ENCODE results near the gene LIPM. TPM values are rescaled to one million over a fixed set of nuclear protein-coding genes. Genes with fewer than 3 reads are reported as not detected.

Gene LIPM
- total RNA-seq, 3 donors from 2014 or later (not counting 1 experiment from before 2014, with no cell fraction given) = not detected

- Mint-ChIP-seq H3K27ac (no peak overlapping the region), H3K9me3 (no peaks in the 10 kb centered on the region), H3K4me1 (peaks cover 6% of the 10 kb centered on the region in 2 donors), H3K4me3 (no peak overlapping the region), H3K27me3 (ENCODE audit: low read depth in 2 of 2) (peaks cover 4 to 6% of the 10 kb centered on the region in 2 donors), H3K36me3 (no peaks in the 10 kb centered on the region)
- WGBS (ENCODE audit: insufficient coverage) = no CpG with 5 or more reads among the region's 1 CpG
- no peak for DNase-seq
- intact Hi-C loops (cut with micrococcal nuclease) = no loop called here
- TF ChIP-seq CTCF (IDR thresholded peaks at IDR 0.05) = no peak
- ATAC-seq = no peak
- Histone ChIP-seq H3K4me1 (ENCODE audit: control insufficient read depth, insufficient read depth, low read length) (no peaks in the 10 kb centered on the region), H3K36me3 (ENCODE audit: control insufficient read depth, insufficient read depth, low read length) (no peaks in the 10 kb centered on the region), H3K27ac (ENCODE audit: low read length) (no peak overlapping the region), H3K27me3 (ENCODE audit: control insufficient read depth, insufficient read depth, low read length) (no peaks in the 10 kb centered on the region), H3K4me3 (ENCODE audit: low read length) (no peak overlapping the region), H3K9me3 (ENCODE audit: control insufficient read depth, insufficient read depth, low read length) (no peaks in the 10 kb centered on the region)
Measured at GRCh38 chr10:88756660-88757059, 45.9 kb upstream of the LIPM start.

- DNase-seq (peak in 1 of 2 donors; percentile 13), ATAC-seq (peak in 2 of 3 donors; percentile 45 to 82)
- H3K4me3 ChIP-seq (ENCODE audit: low read length) = no peak within 1 kb of the TSS
- no peak within 1 kb of the TSS for H3K4me3 Mint-ChIP-seq
- WGBS (ENCODE audit: insufficient coverage) = 88% methylated on average over 7 of the region's 7 CpGs
- H3K9me3 Mint-ChIP-seq = no peaks in the 10 kb centered on the region
- no peaks in the 10 kb centered on the region for H3K9me3 ChIP-seq (ENCODE audit: control insufficient read depth, insufficient read depth, low read length)
- H3K4me1 ChIP-seq (ENCODE audit: control insufficient read depth, insufficient read depth, low read length) = no peaks in the 10 kb centered on the region
- peaks cover 0 to 3% of the 10 kb centered on the region in 2 donors for H3K27me3 Mint-ChIP-seq (ENCODE audit: low read depth in 2 of 2)
- no peak within 1 kb of the TSS for H3K27ac Mint-ChIP-seq
- peak within 1 kb of the TSS; percentile 43 for H3K27ac ChIP-seq (ENCODE audit: low read length)
- peaks cover 6% of the 10 kb centered on the region in 2 donors for H3K4me1 Mint-ChIP-seq
- intact Hi-C loops (cut with micrococcal nuclease) = no loop called here
- TF ChIP-seq CTCF (IDR thresholded peaks at IDR 0.05) = no peak
- H3K36me3 ChIP-seq (ENCODE audit: control insufficient read depth, insufficient read depth, low read length) = no peaks in the 10 kb centered on the region
- H3K27me3 ChIP-seq (ENCODE audit: control insufficient read depth, insufficient read depth, low read length) = no peaks in the 10 kb centered on the region
- no peaks in the 10 kb centered on the region for H3K36me3 Mint-ChIP-seq
Measured at GRCh38 chr10:88759366-88760101, 43.0 kb upstream of the LIPM start, which contains the start of gene LIPN. TSS of gene LIPN (plus strand) at chr10:88760020. CDS start at chr10:88761406, 1,386 bp downstream.

DNA sequence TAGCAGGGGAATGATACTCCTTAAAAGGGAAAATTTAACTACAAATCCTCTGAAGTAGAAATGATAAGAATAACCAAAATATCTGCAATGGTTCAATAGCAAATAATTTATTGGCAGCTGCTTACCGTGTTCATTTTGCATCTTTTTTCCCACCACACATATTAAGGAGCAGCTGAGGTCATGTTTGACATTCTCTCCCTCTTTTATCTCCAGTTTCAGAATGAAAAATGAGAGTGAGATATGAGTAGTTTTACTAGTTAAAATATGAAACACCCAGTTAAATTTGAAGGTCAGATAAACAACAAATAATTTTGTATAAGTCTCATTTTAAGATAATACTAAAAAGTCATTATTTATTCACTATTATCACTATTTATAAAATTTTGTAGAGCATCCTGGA, 39.6 kb upstream of the LIPM start:
- Mint-ChIP-seq H3K4me1 (peaks cover 6% of the 10 kb centered on the region in 2 donors), H3K36me3 (no peaks in the 10 kb centered on the region), H3K9me3 (no peaks in the 10 kb centered on the region), H3K27me3 (ENCODE audit: low read depth in 2 of 2) (peaks cover 0 to 3% of the 10 kb centered on the region in 2 donors), H3K4me3 (no peak overlapping the region), H3K27ac (no peak overlapping the region)
- Histone ChIP-seq H3K27ac (ENCODE audit: low read length) (no peak overlapping the region), H3K4me1 (ENCODE audit: control insufficient read depth, insufficient read depth, low read length) (no peaks in the 10 kb centered on the region), H3K4me3 (ENCODE audit: low read length) (no peak overlapping the region), H3K9me3 (ENCODE audit: control insufficient read depth, insufficient read depth, low read length) (no peaks in the 10 kb centered on the region), H3K36me3 (ENCODE audit: control insufficient read depth, insufficient read depth, low read length) (no peaks in the 10 kb centered on the region), H3K27me3 (ENCODE audit: control insufficient read depth, insufficient read depth, low read length) (no peaks in the 10 kb centered on the region)
- ATAC-seq (no peak), DNase-seq (no peak)
- TF ChIP-seq CTCF (IDR thresholded peaks at IDR 0.05) = no peak
- intact Hi-C loops (cut with micrococcal nuclease) = no loop called here
- 50% methylated on average over 1 of the region's 1 CpG for WGBS (ENCODE audit: insufficient coverage)

All from natural killer cell (primary cell).